GM19395 (cell line): Measurements from ENCODE around the gene KIAA0232.
"Not testable (repeated sequence)": the region's sequence is repeated elsewhere in the genome, so short reads cannot be mapped to it uniquely, and the experiment has no call there.

ENCODE experiments used
- ATAC-seq: cut with Tn5 transposase; IDR thresholded peaks from one replicate; pipeline ENCODE4 v1.9.1; 2021; ENCODE audit warnings: mild to moderate bottlenecking, moderate library complexity; ENCODE audit not compliant: unreplicated experiment

KIAA0232 gene

DNA sequence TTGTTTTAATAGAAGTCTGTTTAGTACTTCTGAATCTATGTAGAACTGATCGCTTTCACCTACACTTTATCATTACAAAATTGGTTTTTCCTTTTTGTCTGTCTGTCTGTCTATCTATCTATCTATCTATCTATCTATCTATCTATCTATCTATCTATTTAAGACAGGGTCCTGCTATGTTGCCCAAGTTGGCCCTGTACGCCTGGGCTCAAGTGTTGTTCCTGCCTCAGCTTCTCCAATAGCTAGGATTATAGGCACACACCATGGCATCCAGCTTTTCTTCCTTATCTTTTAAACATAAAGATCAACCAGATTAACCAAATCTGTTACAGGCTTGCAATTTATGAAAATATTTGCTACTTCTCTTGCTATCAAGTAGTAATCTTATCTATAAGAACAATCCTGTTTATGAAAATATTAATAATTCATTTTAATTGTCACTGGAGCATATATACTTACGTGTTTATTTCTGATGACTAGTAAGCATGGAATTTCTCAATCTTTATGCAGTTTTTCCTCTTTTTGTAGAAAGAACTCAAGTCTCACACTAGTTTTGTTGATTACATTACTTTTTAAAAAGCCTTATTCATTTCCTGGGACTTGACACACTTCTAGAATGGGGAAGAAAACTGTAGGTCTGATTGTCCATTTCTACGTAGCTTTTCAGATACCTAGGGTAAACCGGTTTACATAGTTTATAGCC, 24.5 kb downstream of the KIAA0232 start:
- no peak for ATAC-seq

DNA sequence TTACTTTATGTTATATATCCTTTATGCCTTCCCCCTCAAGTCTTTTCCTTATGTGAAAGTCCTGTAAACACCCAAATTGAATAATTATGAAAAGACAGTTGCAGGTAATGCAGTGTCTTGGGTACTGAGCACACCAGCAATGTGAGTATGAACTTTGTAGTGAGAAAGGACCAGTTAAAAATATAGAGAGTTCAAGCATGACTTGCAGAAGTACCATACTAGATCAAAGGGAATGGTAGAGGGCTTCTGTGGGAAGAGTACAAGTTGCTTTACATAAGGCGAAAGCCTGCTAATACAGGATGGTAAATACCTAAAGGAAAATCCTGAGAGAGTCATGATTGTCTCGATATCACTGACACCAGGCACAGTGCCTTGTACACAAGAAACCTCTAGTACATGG, 25.7 kb downstream of the KIAA0232 start:
- no peak for ATAC-seq

DNA sequence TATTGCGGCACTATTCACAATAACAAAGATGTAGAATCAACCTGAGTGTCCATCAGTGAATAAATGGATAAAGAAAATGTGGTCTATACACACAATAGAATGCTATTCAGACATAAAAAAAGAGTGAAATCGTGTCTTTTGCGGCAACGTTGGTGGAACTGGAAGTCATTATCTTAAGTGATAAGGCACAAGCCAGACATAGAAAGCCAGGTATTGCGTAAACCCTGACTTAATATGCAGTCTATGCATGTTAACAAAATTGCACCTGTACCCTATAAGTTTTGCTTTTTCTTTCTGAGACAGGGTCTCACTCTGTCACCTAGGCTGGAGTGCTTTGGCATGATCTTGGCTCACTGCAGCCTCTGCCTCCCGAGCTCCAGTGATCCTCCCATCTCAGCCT, 28.6 kb downstream of the KIAA0232 start:
- no peak for ATAC-seq

- no peak for ATAC-seq
Measured at GRCh38 chr4:6812766-6813165, 30.2 kb downstream of the KIAA0232 start.

- no peak for ATAC-seq
Measured at GRCh38 chr4:6813725-6814124, 31.2 kb downstream of the KIAA0232 start.

DNA sequence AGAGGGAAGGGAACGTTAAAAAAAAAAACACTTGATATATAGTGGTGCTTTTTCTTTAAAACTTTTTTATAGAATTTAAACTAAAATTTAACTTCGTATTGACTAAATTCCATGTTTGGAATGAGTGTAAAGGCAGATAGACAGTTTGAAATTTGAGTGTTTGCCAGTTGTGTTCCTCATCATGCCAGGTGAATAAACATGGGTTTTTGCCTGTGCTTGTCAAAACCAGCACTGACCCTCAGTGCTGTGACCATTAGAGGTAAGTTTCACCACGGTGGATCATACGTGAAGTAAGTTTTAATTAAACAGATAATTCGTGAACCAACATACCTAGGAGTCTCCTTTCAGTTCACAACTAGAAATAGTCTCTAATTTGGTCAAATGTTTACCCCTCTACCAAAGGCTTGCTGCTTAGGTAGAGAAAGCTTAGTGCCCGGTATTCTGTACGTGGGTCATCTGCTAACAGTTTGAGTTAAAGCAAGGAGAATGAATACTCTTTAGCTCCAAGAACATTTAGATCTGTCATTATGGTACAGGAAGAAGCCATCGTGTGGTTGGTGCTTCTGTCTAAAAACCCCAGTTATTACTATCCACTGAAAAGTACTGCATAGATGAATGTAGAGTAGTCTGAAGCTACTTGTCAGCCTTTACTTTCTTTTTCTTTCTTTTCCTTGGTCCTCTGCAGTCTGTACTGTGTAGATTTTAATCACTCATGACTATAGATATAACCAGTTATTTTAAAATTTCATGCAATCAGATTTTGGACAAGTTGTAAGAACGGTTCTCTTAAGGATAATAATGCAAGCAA, 32.7 kb downstream of the KIAA0232 start:
- ATAC-seq = no peak

GRCh38 chr4:6819295-6819694, 36.8 kb downstream of the KIAA0232 start:
- no peak for ATAC-seq

DNA sequence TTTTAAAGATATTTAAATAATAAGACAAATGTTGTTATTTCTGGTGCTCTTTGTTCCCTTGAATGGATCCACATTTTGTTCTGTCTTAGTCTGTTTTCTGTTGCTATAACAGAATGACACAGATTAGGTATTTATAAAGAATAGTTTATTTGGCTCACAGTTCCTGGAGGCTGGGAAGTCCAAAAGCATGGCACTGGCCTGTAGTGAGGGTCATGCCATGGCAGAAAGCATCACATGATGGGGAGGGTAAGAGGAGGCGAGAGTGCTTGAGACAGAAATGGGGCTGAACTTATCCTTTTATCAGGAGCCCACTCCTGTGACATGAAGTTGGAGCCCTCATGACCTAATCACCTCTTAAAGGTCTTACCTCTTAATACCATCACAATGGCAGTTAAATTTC, 38.2 kb downstream of the KIAA0232 start:
- no peak for ATAC-seq

DNA sequence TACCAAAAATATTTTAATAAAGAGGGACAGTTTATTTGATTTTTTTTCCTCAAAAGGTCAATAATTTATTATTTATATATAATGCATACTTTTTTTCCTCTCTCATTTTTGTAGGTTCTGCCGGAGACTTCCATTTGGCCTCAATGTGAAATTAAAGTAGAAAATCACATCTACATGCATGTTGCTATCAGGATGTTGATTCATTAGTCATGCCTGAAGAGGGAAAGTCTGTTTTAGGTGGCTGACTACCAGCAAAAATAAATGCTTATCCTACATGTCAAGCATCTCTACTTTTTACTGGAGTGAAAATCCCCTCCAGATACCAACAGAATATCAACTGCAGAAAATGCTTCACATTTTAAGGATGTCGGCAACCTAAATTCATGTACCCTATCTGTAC, 41.5 kb downstream of the KIAA0232 start:
- ATAC-seq = no peak

DNA sequence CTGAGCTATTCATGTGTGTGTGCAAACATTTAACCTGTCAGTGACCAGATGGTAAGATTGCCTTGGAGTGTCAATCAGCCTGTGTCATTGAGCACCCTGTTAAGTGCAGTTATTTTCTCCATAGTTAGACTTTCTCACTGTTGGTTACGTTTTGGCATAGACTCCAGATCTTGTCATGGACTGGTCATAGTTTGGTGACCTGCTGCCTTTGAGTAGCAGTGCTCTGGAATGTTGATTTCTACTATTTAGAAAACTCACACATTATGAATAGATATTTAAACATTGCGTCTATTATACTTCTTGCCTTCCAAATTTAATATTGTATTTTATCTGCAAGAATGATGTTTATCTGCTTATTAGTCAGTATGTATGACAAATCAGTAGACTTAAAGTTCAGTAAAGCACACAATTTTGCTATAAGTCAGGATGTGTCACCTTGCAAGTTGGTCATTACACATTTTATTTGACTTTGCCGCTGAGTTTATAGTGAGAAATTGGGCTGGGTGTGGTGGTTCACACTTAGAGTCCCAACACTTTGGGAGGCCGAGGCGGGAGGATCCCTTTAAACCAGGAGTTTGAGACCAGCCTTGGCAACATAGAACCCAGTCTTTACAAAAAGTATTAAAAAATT, 42.4 kb downstream of the KIAA0232 start:
- no peak for ATAC-seq

- ATAC-seq = no peak
Measured at GRCh38 chr4:6825403-6825802, 42.9 kb downstream of the KIAA0232 start.

GRCh38 chr4:6826781-6827508, 44.4 kb downstream of the KIAA0232 start:
- no peak for ATAC-seq

DNA sequence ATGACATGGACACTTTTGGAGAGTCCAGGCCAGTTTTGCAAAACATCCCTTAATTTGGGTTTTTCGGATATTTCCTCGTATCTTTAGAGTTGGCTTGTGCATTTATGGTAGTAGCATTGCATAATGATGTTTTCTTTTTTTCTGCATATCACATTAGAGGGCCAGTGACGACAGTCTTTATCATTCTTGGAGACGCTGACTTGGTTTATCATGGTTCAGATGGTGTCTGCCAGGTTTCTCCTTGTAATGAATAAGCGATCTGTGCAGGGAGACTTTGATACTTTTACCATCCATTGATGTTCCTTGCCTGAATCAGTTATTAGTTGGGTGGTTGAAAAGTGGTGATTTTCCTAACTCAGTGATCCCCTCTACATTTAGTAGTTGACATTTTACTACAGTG, 46.6 kb downstream of the KIAA0232 start:
- ATAC-seq = no peak

DNA sequence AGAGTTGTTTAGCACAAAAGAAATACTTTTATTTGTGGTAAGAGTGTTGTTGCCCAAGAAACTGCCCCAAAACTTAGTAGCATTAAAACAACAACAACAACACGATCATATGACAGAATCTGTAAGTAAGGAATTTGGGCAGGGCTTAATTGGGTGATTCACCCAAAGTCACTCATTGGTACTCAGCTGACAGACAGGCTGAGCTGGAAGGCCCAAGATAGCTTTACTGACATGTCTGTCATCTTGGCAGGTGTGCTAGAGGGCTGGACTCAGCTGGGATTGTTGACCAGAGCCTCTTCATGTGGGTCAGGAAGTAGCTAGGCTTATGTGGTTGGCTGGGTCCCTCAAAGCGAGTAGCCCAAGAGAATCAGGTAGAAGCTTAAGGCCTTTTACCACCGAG, 52.3 kb downstream of the KIAA0232 start:
- no peak for ATAC-seq

DNA sequence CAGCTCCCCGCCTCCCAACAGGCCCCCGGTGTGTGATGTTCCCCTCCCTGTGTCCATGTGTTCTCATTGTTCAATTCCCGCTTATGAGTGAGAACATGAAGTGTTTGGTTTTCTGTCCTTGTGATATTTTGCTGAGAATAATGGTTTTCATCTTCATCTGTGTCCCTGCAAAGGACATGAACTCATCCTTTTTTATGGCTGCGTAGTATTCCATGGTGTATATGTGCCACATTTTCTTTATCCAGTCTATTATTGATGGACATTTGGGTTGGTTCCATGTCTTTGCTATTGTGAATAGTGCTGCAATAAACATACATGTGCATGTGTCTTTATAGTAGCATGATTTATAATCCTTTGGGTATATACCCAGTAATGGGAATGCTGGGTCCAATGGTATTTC, 53.1 kb downstream of the KIAA0232 start:
- not testable (repeated sequence) for ATAC-seq

GRCh38 chr4:6837106-6837505, 54.6 kb downstream of the KIAA0232 start:
- not testable (repeated sequence) for ATAC-seq

- no peak for ATAC-seq
Measured at GRCh38 chr4:6839579-6839978, 57.1 kb downstream of the KIAA0232 start.

DNA sequence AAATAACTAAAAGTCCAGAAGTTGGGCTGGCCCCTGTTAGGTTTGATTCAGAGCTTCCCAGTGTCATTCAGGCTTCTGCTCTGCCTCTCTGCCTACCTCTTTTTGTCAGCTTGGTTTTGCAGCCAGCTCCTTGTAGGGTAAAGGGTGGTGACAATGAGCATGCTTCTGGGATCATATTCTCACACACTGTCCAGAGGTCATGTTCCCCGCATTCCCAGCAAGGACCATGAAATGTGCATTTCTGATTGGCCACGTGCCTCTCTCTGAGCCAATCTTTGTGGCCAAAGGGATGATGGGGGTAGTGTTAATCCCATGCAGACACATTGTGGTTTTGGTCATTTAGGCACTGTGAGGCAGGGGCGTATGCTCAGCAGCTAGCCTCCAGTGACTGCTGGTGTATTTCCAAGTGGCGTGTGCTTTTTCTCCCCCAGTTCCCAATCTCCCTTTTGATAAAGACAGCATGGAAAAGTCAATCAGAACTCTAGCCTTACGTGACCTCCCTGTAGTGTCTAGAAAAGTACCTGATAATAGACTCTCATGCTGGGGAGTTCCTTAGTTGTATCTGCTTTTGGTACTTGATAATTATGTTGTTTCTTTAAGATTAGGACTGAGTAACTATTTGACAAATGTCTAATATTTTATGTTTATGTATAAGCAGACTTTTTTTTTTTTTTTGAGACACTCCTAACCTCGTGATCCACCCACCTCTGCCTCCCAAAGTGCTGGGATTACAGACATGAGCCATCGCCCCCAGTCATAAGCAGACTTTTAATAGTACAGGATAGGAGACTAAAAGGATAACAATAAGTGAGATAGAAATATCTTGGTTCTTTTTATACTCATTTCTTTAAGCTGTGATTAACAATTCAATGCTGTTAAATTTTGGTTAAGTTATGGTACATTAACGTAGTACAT, 57.8 kb downstream of the KIAA0232 start:
- ATAC-seq = no peak

DNA sequence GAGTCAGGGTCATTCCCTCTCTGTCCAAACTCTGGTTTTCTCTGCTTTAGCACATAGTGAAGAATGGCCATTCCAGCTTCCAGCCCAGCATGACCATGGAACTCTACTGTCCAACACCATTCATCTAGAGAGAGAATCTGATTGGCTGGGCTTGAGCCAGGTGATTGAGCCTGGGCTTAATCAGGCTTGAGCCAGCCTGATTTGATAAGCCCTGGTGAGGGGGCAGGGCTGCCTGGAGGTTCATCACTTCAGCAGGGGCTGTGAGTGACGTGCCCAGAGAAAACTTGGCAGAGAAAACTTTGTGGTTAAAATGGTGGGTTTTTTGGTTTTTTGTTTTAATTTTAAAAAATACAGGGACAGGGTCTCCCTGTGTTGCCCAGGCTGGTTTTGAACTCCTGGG, 62.5 kb downstream of the KIAA0232 start:
- no peak for ATAC-seq

DNA sequence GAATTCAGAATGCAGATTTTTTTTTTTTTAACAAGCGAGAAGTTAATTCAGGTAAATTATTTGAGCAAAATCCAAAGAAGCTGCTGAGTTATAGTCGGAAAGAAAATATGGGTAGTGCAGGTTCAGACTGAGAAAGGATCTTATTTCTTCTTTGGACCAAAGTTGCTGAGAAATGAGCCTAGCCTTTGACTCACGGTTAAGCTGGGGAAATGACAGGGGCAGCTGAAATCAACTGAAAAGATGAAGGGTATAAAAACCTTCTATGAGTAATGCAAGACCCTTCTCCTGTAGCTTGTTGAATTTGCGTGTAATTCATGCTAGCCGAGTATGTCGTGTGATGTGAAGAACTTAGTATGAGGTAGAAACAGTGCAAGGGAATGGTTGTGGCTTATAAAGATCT, 63.0 kb downstream of the KIAA0232 start:
- no peak for ATAC-seq
